ENCODE measurements around the gene UGCG.
"Not testable (repeated sequence)": the region's sequence is repeated elsewhere in the genome, so short reads cannot be mapped to it uniquely, and the experiment has no call there.

The UGCG gene

DNA sequence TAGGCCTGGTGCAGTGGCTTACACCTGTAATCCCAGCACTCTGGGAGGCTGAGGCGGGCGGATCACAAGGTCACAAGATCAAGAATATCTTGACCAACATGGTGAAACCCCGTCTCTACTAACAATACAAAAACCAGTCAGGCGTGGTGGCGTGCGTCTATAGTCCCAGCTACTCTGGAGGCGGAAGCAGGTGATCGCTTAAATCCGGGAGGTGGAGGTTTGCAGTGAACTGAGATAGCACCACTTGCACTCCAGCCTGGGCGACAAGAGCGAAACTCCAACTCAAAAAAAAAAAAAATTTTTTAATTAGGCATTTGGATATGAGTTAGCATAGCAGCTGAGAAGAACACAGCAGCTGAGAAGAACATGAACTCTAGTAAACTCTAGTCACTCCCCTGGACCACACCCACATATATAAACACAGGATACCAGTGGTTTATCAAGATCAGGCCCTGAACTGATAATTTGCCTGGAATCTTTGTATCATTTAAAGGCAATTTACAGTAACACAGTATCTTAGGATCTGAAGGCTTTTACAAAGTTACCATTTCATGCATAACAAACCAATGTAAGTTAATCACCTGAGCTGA is 4.6 kb upstream of the UGCG start:
- DNase-seq, result no peak

- no peak for DNase-seq
These were observed 457 bp downstream of the UGCG start for GRCh38 chr9:111896942-111897600.

GRCh38 chr9:111897601-111898137 is 1.1 kb downstream of the UGCG start:
- DNase-seq, result no peak

DNA sequence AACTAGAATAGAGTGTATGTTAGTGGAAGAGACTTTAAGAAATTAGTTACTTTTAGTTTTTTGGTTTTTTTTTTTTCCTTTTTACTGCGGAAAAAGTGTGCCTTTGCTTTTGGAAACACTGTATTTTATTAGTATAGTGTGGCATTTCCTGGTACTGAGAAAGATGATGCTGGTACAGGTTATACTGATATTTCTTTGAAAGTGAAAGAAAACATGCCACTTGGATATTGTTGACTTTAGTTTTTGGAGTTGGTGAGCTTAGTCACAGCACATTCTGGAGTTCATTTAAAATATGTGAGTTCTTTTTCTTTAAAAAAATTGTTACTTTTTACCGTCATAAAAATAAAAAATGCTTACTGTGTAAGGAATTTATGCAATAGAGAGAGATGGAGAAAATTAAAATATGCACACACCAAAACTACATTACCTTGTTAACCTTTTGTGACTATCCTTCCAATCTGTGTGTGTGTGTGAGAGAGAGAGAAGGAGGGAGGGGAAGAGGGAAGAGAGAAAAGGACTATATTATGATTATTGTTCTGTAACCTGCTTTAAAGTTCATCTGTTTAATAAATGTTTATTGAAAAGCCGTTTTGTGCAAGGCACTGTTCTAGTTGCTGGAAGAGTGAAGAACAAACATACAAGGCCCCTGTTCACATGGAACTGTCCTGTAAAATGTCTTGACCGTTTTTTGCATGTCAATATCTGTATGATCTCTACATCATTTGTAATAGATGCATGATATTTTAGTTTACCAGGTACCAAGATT is 1.9 kb downstream of the UGCG start:
- no peak for DNase-seq

GRCh38 chr9:111900151-111900857 is 3.7 kb downstream of the UGCG start:
- no peak for DNase-seq

DNA sequence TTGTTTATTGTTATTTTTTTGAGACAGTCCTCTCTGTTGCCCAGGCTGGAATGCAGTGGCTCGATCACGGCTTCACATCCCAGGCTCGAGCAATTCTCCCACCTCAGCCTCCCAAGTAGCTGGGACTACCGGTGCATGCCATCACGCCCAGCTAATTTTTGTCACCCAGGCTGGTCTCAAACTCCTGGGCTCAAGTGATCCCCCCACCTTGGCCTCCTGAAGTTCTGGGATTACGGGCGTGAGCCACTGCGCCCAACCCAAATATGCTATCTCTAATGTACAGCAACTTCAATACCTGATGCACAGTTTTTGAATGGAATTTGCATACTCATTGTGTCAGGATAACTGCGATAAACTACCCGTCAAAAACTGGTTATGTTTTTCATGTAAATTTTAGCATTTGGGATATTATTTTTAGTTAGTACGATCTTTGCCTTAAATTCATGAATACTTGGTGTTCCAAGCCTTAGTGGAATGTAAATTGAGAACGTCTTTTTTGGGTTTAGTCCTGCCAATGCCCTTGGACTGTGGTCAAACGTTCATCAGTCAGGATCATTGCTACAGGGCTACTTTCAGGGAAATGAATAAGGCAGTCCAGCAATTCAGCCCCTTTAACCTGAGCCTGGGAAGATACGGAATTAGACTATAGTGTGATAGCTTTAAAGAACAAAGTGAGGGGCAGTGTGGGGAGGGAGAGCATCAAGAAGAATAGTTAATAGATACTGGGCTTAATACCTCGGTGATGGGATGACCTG is 4.4 kb downstream of the UGCG start:
- DNase-seq, result no peak

GRCh38 chr9:111902391-111903139 is 6.0 kb downstream of the UGCG start:
- DNase-seq, result no peak

- not testable (repeated sequence) for DNase-seq
These were observed 6.9 kb downstream of the UGCG start for GRCh38 chr9:111903535-111903934.

GRCh38 chr9:111904026-111904425 is 7.4 kb downstream of the UGCG start:
- no peak for DNase-seq

GRCh38 chr9:111904891-111905291 is 8.3 kb downstream of the UGCG start:
- DNase-seq, result no peak

GRCh38 chr9:111907147-111907546 is 10.5 kb downstream of the UGCG start:
- DNase-seq, result no peak

DNA sequence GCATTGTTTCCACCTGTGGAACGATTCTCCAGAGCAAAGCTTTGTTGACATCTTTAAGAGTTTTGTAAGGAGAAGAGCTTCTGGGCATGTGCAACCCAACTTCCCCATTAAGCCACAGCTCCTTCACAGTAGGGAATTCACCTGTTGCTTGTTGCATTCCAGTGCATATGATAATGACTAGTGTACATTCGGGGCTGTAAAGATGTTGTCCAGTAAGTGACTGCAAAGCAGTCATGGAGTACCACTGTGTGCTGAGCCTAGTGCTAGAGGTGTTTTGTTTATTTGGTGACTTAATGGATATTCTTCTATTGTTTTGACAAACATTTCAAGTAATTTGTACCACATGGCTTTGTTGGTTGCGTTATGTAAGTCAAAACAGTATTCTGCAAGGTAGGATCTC is 12.8 kb downstream of the UGCG start:
- no peak for DNase-seq

GRCh38 chr9:111910428-111910827 is 13.8 kb downstream of the UGCG start:
- no peak for DNase-seq

GRCh38 chr9:111913159-111913558 is 16.5 kb downstream of the UGCG start:
- DNase-seq, result no peak

- DNase-seq, result no peak
These were observed 18.3 kb downstream of the UGCG start for GRCh38 chr9:111914749-111915424.

DNA sequence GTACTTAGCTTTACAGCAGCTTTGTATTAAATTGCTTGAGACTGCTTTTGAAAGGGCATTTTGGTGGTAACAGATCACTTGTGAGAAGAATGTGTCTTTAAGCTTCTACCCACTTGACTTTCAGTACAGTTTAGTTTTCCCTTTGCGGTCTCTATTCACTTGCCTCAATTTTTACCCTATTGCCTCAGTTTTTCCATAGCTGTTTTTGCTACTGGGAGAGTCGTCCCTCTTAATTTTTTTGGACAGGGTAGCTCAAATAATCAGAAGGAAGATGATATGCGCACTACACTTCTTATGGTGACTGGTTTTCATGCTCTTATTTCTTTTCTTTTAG is 18.8 kb downstream of the UGCG start:
- DNase-seq, result no peak

GRCh38 chr9:111916234-111916645 is 19.6 kb downstream of the UGCG start:
- no peak for DNase-seq

- no peak for DNase-seq
These were observed 20.6 kb downstream of the UGCG start for GRCh38 chr9:111917201-111917600.

DNA sequence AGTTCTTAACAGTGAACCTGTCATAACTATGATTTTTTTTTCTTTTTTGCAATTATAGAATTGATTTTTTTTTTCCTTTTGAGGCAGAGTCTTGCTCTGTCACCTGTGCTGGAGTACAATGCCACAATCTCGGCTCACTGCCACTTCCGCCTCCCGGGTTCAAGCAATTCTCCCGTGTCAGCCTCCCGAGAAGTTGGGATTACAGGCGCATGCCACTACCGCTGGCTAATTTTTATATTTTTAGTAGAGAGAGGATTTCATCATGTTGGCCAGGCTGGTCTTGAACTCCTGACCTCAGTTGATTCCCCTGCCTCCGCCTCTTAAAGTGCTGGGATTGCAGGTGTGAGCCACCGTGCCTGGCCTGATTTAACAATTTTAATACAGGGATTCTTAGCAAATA is 21.4 kb downstream of the UGCG start:
- no peak for DNase-seq

GRCh38 chr9:111919875-111920274 is 23.3 kb downstream of the UGCG start:
- no peak for DNase-seq

DNA sequence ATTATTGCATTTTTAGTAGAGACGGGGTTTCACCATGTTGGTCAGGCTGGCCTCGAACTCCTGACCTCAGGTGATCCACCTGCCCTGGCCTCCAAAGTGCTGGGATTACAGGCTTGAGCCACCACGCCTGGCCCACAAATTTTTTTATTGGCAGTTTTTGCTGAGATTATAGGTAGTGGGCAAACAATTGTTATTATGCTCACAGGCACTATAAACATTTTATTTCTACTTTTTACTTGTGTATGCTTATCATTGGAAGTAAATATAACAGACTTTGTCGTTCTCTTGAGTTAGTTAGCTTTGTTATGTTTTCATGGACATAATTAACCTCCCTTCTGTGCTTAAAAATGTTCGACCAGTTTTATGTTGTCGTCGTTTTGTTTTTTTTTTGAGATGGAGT is 23.9 kb downstream of the UGCG start:
- no peak for DNase-seq
